NCI-H2171 treated with DMSO at 0.1 percent for 48 hours (cell line): ENCODE results near the gene GSX1.
"Not testable (repeated sequence)": the region's sequence is repeated elsewhere in the genome, so short reads cannot be mapped to it uniquely, and the experiment has no call there.

Experiments
- DNase-seq: peaks from one replicate; lab custom pipeline; 2025; lab: John Stamatoyannopoulos, UW

GSX1 gene

DNA sequence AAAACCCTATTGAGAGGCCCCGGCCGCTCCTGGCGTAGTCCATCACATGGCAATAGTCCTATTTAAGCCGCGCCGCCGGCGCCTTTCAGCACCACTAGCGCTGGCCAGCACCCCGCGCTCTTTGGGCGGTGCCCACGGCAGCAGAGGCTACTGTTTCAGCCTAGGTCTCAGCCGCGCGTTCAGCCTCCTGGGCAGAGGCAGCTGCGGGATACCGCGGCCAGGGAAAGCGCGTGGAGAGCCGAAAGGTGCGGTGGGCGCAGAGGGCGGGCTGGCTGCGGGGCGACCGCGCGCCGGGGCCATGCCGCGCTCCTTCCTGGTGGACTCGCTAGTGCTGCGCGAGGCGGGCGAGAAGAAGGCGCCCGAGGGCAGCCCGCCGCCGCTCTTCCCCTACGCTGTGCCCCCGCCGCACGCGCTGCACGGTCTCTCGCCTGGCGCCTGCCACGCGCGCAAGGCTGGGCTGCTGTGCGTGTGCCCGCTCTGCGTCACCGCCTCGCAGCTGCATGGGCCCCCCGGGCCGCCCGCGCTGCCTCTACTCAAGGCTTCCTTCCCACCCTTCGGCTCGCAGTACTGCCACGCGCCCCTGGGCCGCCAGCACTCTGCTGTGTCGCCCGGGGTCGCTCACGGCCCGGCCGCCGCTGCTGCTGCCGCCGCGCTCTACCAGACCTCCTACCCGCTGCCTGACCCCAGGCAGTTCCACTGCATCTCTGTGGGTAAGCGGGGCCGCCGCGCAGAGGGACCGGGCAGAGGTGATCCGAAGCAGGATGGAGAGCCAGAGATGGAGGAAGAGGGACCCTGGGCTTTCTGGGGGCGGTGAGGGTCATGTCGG lies at the start of gene GSX1:
TSS of gene GSX1 (plus strand) at position 91 of the 826 bp plus-strand sequence. CDS start at position 299, 208 bp downstream.
- DNase-seq: no peak

DNA sequence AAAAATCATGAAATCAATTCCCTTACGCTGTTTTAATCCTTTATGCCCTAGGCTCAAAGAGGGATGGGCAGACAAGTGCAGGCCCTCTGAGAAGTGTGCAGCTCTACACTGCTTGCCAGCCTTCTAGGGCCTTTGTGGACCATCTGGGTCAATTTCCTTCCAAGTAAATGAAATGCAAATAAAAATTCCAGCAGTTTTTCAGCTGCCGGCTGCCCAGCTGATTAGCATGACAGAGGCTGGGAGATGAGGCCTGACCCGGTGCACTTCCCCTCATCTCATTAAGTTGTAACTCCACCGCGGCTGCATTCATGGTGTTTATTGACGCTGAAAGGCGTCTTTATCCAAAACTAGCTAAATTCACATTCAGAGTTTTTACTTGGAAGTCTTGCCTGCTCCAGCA lies 47.5 kb upstream of the GSX1 start:
- no peak for DNase-seq

DNA sequence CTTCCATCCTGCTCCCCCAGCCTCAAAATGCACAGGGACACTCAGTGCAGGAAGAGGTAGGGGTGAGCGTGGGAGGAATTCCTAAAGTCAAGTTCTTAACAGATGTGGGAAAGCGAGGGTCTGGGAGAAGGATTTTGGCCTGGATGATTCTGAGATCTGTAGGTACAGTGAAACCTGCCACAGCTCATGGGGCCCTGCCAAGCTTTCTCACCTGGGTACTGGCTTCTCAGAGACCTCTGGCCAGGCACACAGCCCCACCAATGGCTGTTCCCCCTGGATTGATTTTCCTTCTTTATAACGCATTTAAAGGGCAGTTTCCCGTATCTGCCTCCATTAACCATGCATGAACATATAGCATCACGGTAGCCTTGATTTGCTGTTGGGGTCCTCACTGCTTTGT lies 47.0 kb upstream of the GSX1 start:
- DNase-seq: no peak

DNA sequence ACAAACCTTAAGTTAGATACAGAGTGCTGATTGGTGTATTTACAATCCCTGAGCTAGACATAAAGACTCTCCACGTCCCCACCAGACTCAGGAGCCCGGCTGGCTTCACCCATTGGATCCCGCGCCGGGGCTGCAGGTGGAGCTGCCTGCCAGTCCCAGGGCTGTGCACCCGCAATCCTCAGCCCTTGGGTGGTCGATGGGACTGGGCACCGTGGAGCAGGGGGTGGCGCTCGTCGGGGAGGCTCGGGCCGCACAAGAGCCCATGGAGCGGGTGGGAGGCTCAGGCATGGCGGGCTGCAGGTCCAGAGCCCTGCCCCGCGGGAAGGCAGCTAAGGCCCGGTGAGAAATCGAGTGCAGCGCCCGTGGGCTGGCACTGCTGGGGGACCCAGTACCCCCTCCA lies 44.1 kb upstream of the GSX1 start:
- DNase-seq: not testable (repeated sequence)

DNA sequence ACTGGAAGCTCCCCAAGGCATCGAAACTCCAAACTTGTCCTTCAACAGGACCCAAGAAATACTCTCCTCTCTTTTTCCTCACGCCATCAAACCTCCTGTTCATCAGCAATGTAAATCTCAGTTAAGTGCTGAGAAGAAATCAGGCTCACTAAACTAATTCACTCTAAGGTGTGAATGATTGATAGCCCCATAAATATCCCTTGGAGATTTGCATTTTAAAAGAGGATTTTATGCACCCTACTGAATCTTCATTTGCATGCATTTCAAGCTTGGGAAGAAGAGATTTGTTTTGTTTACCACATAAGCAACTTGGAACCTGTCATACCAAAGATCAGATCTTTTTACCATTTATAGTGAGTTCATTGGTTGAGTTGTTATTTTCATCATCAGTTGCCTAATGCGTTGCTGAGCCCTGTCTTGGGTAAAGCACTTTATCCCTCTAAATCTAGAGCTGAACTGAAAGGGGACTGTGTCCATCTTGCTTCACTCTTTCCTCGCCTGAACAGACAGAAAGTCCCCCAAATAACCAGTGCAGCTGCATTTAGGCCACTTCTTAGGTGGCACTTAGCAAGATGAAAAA lies 40.2 kb upstream of the GSX1 start:
- DNase-seq: no peak

DNA sequence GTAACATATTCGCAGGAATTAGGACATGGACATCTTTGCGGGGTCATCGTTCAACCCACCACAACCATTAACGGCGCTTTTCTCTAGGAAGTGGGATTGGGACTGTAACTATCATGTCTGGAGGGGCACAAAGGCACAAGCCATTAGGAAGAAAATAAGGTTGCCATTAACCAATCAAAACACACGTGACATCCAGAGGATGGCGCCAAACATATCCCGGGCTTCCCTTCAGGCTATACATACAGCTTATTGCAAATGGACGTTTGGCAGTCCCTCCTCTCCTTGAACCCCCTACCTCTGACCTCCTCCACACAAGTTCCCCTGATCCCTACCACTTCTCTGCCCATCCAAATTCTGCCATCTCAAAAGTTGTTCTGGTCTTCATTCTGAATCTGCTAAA lies 26.6 kb upstream of the GSX1 start:
- no peak for DNase-seq

DNA sequence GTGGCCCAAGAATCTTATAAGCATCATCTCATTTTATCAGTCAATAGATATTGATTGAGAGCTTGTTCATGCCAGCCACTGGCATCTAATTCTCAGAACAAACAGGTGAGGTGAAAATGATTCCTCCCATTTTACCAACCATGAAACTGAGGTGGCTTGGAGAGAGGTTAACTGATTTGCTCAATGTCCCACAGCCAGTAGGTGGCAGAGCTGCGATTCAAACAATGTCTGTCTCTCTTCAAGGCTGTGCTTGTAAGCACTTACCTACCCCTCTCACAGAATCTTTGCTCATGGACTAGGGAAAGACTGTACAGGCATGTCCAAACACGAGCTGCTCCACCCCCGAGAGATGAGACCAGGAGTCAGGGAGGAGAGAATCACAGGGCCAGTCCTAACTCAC lies 21.5 kb upstream of the GSX1 start:
- no peak for DNase-seq

DNA sequence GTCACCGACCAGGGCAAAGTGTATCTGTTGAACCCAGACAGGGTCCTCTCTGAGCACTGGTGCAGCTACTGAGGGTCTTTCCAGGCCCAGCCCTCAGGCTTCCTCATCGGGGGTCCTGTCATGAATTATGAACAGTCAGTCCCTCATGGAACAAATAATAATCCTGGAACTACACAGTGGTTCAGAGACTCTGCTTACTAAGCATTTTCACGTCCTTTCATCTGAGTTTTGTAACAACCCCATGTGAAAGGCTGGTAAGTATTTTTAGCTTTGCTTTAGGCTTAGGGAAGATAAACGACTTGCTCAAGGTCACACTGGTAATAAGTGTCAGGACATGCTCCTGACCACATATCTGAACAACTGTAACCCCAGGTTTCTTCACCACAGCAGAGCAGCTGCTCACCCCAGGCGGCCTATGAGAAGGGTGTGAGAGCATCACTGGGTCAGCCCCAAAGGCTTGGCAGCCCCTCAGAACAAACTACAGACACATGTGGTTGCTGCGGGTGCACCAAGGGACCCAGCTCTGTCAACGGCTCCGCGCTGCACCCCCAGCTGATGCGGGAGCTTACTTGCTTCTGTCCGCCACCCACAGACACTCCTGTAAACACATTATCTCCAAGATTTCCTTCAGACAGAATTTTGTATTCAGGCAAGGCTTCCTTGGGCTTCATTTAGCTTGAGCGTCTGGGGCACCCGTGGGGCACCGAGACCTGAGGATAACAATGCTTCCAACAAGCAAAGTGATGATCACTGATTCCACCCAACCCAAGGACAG lies 19.4 kb upstream of the GSX1 start:
- no peak for DNase-seq

DNA sequence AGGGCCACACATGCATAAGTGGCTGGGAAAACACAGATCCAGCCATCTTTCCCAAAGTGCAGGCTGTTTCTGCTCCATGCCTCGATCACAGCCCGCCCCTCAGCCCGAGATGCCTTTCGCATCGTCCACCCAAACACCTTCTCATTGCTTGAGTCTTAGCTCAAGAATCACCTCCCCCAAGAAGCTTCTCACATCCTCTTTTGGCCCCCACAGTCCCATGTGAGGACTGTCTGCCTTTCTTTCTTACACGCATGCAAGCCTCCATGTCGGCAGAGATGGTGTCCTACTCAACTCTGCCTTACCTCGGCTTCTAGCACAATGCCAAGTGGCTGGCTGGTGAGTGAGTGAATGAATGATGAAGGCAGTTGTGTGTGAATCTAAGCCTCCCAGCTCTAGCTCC lies 18.1 kb upstream of the GSX1 start:
- no peak for DNase-seq

DNA sequence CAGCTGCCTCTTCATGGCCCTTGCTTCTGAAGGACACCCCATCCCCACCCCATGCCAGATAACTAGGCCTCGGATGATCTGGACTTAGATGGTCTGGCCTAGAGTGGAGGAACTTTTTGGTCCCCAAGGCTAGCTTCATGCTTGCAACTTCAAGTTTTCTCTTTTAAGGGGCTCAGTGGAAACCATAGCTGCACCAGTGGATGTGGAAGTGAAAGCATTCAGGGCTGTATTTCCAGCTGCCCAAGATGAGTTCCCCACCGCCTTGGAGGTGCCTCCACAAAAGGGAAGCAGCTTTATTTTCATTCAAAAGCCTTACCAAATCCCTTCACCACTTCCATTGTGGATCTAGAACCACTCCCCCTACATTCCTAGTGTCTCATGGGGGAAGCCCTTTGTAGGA lies 17.6 kb upstream of the GSX1 start:
- DNase-seq: no peak

DNA sequence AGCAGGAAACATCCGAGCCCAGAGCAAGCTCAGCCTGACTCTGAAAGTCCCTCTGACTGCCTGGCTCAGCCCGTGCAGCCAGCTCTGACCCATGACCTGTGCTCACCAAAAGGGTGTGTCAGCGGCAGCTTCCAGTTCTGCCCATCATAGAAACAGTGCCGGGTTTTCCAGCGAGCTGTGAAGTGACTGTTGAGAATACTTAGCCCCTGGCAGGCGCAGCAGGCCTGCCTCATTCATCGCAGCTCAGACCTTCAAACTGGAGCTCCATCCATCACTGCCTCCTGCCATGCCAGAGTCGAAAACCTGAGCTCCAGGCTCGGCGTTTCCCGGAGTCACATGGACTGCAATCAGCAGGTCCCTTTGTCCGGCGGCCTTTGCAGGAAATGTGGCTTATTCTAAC lies 16.3 kb upstream of the GSX1 start:
- DNase-seq: no peak

DNA sequence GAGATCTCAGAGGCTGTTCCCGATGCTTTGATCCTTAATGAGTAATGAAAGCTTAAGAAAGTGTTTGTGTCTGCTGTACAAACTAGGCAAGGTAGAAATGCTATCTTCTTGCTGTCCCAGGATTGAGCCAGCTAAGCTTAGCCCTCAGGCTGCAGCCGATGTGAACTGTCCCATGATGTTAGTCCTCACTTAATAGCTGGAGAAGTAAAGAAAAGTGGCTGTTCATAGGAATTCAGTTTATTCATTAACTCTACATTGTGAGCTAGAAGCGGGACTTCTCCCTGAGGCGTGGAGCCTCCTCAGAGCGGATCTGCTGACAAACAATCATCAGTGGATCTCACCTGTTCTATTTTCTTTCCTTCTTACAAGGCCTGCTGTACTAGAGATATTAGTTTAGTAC lies 10.1 kb upstream of the GSX1 start:
- DNase-seq: no peak

DNA sequence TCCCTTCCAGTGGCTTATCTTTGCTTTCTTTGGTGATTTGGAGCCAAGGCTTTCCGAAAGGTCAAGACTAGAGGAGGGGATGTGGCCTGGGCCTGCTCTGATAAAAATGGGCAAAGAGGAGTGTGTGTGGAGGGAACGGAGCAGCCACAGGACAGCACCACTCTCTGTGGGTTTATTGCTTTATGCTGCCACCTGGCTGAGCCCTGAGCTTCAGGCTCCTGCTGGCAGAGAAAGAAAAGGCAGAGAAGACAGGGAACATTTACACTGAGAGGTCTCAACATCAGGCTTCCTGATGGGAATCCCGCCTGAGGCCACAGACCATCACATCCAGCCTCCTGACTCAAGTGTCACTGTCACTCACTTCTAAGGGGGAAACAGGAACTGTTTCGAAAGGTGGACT lies 9.2 kb upstream of the GSX1 start:
- no peak for DNase-seq

DNA sequence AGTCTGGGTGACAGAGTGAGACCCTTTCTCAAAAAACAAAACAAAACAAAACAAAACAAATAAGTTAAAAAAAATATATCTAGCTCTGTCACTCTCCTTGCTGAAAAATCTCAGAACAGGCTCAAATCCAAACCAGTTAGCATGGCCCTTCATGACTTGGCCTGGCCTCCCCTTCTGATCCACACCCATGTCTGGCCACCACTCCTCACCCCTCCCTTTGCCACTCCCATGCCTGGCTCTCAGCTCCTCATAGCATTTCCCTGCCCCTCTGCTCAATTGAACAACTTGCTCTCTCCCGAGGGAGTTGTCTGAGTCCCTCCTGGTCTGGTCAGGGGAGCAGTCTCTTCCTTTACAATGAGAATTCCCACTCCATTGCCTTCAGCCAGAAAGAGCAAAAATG lies 4.0 kb upstream of the GSX1 start:
- DNase-seq: no peak

DNA sequence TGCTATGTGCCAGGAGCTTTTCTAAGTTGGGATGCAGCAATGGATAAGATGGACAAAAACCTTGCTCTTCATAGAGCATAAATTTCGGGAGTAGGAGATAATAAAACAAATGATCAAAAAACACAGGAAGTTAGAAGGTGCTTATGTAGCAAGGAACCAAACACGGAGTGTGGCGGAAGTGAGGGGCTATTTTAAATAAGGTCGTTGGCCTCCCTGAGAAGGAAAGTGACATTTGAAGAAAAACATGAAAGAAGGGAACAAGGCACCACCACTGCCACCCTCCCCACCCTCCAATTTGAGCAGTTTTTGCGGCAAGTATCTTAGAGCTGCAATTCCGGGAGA lies 3.2 kb upstream of the GSX1 start:
- no peak for DNase-seq

DNA sequence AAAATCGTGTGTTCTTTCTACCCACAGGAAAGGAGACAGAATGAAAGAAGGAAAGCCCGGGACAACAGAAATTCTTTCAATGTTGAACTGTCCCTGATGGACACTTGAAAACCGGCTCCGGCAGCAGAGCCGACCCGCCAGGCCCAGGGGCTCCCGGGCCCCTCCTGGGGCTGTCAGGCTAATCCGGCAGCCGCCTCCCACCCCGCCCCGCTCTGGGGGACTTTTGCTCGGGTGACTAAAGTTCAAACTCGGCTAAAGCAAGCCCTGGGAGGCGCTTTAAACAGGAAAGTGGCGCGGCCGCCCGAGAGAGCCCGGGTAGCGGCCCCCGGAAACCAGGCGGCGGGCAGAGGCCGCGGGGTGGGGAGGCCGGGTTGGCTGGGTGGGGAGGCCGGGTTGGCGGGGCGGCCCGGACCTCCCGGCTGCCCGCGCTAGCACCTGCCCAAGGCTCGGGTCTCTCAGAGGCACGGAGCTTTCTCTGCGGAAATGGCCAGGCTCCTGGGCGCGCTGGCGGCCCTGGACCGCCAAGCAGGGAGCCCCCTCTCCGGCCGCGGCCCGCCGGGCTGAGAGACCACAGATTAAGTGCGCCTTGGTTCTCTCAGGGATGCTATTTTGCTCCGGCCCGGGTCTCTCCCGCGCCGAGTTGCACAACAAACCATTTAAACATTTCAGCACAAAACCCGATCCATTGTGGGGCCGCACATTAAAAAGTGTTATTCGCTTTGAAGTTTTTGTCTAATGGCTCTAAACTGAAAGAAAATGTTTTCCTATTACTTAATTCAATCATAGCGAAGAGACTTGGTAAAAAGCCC lies 2.6 kb upstream of the GSX1 start:
- DNase-seq: no peak

DNA sequence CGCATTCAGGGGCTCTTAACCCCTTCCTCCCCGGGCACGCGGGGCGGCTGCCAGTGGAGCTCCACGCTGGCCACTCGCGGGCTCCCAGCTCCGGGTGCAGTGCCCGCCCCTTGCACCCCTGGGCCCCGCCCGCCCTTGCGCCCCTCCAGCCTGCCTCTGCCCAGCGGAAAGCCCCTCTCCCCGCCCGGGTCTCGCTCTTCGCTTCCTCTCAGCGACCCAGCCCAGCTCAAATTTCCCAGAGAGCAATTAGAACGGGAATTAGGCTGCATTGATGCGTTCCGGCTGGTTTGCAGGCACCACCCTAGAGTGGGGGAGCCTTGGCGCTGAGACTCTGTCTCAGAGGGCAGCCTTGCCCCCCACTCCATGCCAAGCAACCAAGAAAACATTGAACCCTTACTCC lies 1.8 kb upstream of the GSX1 start:
- DNase-seq: no peak

DNA sequence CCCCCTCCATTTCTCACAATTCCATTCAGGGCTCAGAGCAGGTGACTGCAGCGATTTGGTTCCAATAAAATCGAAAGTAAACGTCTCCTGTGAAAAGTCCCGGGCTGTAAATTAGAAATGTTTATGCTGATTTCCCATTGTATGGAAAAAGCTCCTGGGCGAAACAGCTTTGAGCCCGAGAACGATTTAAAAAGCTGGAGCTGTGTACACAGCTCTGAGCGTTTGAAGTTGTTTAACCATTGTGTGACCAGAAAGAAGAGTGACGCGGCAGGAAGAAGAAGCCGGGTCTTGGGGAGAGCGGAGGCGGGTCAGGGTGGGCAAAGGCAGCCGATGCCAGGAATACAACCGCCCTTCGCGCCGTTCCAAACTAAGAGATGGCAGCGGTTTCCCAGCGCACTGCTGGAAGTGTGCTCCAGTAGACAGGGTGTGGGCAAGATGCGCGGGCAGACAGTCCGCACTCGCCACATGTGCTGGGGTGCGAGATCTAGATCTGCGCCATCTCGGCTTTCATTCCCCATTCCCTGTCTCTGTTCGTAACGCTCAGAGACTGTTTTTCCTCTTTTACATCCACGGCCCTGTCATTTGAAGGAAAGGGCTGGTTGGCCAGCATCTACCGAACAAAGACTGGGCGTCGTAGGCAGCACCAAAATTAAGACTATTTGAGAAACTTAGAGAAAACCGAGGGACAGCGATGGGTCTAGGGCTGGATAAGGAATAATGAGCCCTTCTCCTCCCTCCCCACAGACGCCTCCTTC lies 960 bp upstream of the GSX1 start:
- no peak for DNase-seq

DNA sequence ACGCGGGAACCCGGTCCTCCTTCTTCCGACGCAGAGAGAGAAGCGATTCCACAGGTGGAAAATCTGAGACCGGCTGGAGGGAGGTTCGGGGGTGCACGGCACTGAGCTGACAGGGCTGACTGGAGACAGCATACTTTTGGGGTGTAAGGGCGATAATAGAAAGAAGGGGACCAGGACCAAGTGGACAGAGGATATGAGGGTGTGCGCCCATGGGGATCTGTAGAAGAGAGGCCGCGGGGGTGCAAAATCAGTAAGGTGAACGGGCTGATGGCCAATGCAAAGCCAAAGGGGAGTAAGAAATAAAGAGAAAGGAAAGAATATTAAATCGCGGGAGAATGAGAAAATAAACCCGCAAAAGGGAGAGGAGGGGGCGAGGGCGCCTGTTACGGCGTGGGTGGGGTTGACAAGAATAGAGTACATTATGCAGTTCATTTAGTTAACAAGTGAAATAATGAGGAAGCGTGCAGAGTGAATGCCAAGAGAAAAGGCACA lies 336 bp upstream of the GSX1 start:
- no peak for DNase-seq

DNA sequence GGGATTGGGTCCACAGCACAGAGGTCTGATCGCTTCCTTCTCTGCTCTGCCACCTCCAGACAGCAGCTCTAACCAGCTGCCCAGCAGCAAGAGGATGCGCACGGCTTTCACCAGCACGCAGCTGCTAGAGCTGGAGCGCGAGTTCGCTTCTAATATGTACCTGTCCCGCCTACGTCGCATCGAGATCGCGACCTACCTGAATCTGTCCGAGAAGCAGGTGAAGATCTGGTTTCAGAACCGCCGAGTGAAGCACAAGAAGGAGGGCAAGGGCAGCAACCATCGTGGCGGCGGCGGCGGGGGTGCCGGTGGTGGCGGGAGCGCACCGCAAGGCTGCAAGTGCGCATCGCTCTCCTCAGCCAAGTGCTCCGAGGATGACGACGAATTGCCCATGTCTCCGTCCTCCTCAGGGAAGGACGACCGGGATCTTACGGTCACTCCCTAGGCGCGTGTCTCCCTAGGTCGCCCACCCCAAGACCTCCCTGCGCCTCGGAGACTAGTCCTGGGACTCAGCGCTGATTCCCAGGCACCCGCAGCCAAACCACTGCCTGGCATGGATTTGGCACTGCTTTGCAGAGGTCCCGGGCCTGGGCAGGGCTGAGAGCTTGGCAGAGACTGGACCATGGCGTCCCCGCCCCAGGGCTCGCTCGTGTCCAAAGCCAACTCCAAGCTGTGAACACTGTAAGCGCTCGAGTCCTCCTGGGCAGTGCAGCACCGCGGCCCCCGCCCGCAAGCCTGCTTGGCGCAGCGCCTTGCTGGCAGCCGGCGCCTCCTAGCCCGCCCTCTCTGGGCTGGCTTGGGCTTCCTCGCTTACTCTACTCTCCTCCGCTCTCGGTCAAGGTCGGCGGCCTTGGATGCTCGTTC lies 1.5 kb downstream of the GSX1 start:
- DNase-seq: no peak

DNA sequence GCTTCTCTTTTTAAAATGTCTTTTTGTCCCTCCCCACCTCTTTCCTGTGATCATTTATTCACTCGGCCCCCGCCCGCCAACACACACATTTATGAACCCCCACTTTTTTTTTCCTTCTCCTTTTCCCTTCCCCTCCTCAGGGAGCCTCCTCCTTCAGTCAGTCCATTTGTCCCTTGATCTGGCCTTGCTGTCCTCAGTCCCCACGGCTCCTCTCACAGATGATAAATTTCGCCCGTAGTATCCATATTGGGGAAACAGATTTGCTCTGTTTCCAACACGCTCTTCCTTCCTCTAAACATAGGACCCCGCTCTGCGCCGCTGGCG lies 2.0 kb downstream of the GSX1 start:
- DNase-seq: no peak
